ENCODE data around the gene LENG1.

Gene LENG1

GRCh38 chr19:54138489-54139256, 20.8 kb downstream of the LENG1 start:
- DNase-seq, result peak; percentile 59
- ATAC-seq, result no peak

GRCh38 chr19:54137699-54138488, 21.6 kb downstream of the LENG1 start, which contains the start of gene CNOT3:
Gene CNOT3 (plus strand): TSS chr19:54137762. CDS start chr19:54142979, 5,217 bp downstream.
- peak; percentile 47 for DNase-seq
- ATAC-seq, result no peak

GRCh38 chr19:54136864-54137698, 22.4 kb downstream of the LENG1 start:
- DNase-seq, result peak; percentile 98
- ATAC-seq, result peak; percentile 91

GRCh38 chr19:54136086-54136863, 23.2 kb downstream of the LENG1 start:
- ATAC-seq, result no peak
- no peak for DNase-seq

DNA sequence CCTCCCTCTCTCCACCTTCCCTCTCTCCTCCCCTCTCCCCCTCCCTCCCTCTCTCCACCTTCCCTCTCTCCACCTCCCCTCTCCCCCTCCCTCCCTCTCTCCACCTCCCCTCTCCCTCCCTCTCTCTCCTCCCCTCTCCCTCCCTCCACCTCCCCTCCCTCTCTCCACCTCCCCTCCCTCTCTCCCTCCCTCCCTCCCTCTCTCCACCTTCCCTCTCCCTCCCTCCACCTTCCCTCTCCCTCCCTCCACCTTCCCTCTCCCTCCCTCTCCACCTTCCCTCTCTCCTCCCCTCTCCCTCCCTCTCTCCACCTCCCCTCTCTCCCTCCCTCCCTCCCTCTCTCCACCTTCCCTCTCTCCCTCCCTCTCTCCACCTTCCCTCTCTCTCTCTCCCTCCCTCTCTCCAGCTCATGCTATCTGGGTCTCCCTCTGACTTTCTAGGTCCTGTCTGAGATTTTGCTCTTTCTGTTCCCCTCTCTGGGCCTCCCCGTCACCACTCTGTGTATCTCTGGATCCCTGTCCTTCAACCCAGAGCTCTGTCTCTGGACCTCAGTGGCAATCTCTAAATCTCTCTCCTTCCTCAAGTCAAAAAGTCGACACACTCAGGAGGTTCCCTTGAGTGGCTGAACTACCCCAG, 25.4 kb downstream of the LENG1 start:
- no peak for ATAC-seq
- DNase-seq, result no peak

DNA sequence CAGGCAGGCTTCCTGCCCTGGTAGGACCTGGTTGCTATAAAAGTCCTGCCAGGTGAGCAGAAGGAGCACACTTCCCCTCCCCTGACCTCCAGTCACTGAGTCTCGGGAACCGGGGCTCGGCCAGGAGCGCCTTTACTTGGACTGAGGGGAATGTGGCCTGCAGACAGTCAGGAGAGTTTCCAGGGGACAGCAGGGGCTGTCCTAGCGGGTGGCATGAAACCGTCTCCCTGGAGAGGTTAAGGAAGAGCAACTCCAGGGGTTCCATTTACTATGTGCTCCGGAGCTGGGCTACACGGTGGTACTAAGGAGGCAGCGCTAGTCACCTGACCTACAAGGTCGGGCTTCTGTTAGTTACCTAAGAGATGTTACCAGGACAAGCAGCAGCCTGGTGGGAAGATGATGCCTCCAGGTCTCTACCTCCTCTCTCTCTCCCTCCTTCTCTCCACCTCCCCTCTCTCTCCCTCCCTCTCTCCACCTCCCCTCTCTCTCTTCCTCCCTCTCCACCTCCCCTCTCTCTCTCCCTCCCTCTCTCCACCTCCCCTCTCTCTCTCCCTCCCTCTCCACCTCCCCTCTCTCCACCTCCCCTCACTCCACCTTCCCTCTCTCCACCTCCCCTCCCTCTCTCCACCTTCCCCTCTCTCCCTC, 26.1 kb downstream of the LENG1 start:
- DNase-seq, result no peak
- no peak for ATAC-seq

GRCh38 chr19:54129617-54129996, 29.9 kb downstream of the LENG1 start:
- no peak for ATAC-seq
- DNase-seq, result no peak

DNA sequence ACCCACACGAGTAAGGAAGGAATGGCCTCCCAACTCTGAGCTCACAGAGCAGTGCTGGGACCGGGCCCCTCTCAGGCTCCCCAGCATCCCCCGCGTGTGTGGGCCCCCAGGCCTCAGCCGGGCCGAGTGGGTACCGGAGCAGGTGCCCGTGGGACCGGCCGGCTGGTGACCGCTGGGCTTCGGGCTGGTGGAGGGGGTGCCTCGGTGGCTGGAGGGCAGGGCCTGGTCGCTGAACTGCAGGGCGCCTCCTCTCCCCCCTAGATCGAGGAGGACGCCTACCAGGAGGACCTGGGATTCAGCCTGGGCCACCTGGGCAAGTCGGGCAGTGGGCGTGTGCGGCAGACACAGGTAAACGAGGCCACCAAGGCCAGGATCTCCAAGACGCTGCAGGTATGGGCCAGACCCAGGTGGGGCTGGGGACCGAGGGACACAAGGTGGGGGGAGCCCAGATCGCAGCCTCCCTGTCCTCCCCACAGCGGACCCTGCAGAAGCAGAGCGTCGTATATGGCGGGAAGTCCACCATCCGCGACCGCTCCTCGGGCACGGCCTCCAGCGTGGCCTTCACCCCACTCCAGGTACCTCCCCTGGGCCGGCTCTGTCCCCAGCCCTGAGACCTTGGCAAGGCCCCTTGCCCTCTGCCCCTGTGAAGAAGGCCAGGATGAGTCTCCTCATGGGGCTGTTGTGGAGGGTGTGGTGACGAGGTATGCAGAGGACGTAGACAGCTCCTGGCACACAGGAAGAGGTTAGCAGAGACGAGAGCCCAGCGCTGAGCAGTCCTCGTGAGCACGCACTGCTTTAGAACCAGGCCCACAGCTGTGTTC, 30.5 kb downstream of the LENG1 start:
- ATAC-seq (no peak), DNase-seq (no peak)

- no peak for ATAC-seq
Observed at GRCh38 chr19:54128441-54128725, 31.1 kb downstream of the LENG1 start.

GRCh38 chr19:54127688-54128440, 31.7 kb downstream of the LENG1 start:
- no peak for DNase-seq
- ATAC-seq, result no peak

More at GRCh38 chr19:54128441-54128725, 31.1 kb downstream of the LENG1 start:
- DNase-seq, result no peak

- DNase-seq, result no peak
- no peak for ATAC-seq
Observed at GRCh38 chr19:54125713-54126112, 33.8 kb downstream of the LENG1 start.

DNA sequence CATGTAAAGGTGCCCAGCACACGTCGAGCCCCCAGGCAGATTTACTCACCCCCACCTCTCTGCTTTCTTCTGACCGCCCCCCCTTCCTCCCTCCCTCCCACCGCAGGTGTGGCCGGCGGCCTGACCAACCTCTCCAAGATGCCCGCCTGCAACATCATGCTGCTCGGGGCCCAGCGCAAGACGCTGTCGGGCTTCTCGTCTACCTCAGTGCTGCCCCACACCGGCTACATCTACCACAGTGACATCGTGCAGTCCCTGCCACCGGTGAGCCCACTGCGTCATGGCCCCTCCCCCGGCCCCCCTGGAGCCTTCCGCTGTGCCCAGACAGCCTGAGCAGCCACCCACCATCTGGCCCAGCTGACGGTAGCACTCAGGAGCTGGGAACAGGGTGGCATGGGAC, 35.1 kb downstream of the LENG1 start:
- ATAC-seq, result no peak
- DNase-seq, result no peak

DNA sequence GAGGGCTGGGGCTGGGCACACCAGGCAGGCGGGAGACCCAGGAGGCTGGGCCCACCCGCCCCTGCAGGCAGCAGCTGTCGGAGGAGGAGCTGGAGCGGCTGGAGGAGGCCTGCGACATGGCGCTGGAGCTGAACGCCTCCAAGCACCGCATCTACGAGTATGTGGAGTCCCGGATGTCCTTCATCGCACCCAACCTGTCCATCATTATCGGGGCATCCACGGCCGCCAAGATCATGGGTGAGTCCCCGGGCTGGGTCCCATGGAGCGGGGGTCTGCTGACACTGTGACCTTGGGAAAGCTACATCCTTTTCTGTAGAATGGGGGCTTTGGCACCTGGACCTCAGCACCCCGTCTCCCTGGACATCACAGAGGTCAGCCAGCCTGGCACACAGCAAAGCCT, 35.8 kb downstream of the LENG1 start:
- ATAC-seq (no peak), DNase-seq (no peak)

DNA sequence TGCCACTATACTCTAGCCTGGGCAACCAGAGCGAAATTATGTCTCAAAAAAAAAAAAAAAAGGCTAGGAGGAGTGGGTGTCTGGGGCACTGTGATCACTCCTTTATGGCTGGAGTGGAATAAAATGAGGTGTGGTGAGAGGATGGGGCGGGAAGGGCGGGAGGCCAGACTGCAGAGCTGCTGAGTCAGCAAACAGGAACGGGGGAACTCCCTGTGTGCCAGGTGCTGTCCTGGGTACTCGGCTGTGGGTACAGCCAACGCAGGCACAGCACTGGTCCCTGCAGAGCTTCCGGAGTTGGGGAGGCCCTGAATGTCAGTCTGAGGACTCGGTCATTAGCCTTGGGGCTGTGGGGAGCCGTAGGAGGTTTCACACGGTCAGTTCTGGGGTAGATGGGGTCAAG, 38.3 kb downstream of the LENG1 start:
- ATAC-seq (no peak), DNase-seq (no peak)

GRCh38 chr19:54115109-54116063, 44.1 kb downstream of the LENG1 start, which contains the start of the genes PRPF31 and TFPT:
Gene PRPF31 (plus strand): TSS chr19:54115754. CDS start chr19:54118279, 2,525 bp downstream.
Gene TFPT (minus strand): TSS chr19:54115657. CDS start chr19:54115269, 388 bp downstream.
- DNase-seq (peak; percentile 96), ATAC-seq (peak; percentile 94)

DNA sequence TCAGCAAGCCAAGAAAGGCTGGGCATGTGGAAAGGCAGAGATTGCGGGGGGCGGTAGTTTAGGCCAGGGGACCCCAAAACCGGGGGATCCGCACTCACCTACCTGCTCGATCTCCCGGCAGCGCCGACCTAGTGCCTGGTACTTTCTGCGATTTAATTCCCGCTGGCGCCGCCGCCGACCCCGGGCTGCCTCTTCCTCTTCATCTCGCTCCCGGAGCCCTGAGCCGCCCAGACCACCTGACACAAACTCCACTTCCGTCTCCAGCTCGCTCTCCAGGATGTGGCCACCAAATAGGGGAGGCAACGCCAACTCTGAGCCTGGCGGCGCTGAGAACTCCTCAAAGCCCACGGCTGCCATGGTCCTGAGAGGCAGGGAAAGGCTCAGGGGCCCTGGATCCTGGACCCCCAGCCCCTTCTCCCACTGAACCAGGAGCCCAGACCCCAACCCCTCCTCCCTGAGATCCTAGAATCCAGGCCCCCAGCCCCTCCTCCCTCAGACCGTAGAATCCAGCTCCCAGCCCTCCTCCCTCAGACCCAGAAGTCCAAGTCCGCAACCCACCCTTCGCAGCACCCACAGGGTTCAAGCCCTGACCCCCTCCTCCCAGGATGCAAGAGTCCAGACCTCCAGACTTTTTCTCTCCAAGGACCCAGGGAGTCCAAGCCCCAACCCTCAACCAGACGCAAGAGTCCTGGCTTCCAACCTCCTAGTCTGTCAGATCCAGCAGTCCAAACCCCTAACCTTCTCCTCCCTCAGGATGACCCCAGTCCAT, 45.0 kb downstream of the LENG1 start:
- ATAC-seq (peak; percentile 47), DNase-seq (peak; percentile 62)

DNA sequence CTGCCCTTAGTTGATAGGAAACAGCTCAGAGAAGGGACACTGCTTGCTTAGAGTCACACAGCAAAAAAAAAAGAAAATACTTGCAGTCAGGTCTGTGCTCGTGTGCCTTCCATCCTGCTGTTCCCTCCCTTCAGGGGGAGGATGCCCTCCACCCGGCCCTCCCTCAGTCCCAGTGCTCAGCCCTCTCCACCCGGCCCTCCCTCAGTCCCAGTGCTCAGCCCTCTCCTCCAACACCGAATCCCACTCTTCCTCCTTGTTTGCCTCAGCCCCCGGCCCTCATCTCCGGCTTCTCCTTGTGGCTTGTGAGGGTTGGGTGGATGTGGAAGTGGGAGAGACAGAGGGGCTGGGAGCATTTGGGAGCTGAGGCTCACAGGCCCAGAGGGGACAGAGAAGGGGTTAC, 49.9 kb downstream of the LENG1 start:
- peak; percentile 64 for ATAC-seq

More for the DNA sequence above, 49.9 kb downstream of the LENG1 start:
- DNase-seq, result no peak
